ENCODE data around the gene ZDHHC1.
"Not testable (repeated sequence)": the region's sequence is repeated elsewhere in the genome, so short reads cannot be mapped to it uniquely, and the experiment has no call there.

ZDHHC1 gene

DNA sequence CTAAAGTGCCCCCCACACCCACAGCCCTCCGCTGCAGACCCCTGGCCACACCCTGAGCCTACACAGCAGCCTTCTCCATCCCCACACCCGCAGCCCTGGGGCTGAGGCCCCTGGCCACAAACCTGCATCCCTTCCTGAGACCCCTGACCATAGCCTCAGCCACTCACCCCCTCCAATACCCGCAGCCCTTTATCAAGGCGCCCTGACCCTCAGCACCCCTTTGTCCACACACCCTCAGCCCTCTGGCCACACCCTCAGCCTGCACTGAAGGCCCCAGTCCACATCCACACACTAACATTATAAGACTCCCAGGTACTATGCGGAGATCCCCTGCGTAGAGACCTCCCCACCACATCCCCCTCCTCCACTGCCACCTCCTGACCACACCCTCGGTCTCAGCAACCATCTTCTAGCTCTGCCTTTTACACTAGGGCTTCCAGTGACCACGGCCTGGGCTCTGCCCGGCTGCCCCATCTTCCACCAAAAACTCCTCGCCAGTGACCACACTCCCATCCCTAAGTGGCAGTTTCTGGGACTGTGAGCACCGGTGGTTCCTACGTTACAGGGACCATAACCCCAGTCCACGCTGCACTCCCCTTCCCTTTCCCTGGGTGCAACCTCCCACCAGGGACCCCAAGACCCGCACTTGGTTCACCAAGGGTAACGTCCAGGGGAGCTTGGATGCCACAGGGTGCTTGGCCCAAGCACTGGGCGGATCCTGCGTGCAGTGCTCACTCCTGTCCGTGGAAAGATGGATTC, 23.8 kb downstream of the ZDHHC1 start:
- DNase-seq: no peak

GRCh38 chr16:67391424-67392300, 24.6 kb downstream of the ZDHHC1 start:
- no peak for DNase-seq

DNA sequence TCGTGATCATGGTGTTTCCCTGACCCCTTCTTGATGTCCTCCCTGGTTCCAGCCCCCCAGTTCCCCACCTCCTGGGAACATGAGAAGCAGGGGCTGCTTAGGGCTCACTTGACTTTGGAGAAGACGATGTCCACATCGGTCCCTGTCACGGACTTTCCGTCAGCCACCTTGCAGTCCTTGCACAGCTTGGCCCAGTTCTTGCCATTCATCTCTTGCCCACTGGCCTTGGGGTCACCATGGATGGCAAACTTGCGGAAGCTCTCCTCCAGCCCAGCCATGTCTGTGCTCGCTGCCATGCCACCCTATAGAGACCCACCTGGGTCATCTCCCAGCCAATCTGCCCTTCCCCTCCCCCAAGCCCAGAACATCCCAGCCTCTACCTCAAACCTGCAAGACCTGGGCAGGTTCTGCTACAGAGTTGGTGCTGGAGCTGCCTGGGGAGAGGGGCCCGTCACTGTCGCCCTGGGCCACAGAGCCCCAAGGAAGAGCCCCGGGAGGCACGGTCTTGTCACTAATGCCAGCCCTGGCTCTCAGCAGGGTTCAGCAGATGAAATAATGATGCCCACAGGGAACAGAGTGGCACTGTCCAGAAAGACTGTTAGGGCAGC, 25.4 kb downstream of the ZDHHC1 start:
- DNase-seq: no peak

- no peak for DNase-seq
Observed at GRCh38 chr16:67389911-67390815, 26.1 kb downstream of the ZDHHC1 start.

GRCh38 chr16:67388591-67388990, 27.7 kb downstream of the ZDHHC1 start:
- DNase-seq: peak in 1 of 2 experiments; percentile 48

- DNase-seq: no peak
Observed at GRCh38 chr16:67388191-67388590, 28.1 kb downstream of the ZDHHC1 start.

GRCh38 chr16:67387479-67388079, 28.7 kb downstream of the ZDHHC1 start:
- DNase-seq: no peak

GRCh38 chr16:67386861-67387455, 29.3 kb downstream of the ZDHHC1 start:
- no peak for DNase-seq

DNA sequence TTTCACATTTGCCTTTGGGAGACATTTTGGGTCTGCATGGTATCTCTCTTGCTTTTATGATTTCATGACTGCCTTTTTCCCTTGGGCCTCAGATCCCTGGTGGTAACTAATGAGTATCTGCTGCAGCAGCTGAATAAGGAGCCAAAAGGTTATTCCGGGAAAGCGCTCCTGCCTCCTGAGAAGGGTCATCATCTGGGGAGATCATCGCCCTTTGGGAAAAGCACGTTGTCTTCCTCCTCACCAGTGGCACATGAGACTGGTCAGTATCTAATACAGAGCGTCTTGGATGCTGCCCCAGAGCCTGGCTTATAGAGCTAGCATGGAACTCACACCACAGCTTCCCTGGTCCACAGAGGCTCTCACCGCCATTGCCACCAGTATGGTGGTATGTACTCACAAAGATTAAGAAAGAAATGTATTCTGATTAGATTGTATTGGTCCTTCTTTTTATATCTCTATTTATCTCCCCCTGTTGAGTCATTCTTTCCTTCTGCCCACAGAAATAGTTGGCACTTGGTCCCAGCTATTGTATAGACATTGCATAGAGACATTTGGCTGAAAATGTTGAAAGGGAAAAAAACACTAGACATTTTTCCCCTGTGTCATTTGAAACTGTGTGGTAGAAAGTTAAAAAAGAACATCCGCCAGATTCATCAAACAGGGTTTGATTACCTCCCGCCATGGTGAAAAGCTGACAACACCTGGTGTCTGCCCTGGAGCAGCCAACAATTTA, 31.3 kb downstream of the ZDHHC1 start:
- no peak for DNase-seq

GRCh38 chr16:67383284-67383683, 33.0 kb downstream of the ZDHHC1 start:
- no peak for DNase-seq

GRCh38 chr16:67378642-67379041, 37.6 kb downstream of the ZDHHC1 start:
- no peak for DNase-seq

DNA sequence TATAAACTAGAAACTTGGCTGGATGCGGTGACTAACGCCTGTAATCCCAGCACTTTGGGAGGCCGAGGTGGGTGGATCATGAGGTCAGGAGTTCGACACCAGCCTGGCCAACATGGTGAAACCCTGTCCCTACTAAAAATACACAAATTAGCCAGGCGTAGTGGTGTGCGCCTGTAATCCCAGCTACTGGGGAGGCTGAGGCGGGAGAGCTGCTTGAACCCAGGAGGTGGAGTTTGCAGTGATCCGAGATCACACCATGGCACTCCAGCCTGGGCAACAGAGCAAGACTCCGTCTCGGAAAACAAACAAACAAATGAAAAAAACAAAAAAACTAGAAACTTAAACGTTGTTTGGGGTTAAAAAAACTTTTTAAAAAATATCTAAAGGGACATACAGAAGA, 40.3 kb downstream of the ZDHHC1 start:
- DNase-seq: not testable (repeated sequence)

DNA sequence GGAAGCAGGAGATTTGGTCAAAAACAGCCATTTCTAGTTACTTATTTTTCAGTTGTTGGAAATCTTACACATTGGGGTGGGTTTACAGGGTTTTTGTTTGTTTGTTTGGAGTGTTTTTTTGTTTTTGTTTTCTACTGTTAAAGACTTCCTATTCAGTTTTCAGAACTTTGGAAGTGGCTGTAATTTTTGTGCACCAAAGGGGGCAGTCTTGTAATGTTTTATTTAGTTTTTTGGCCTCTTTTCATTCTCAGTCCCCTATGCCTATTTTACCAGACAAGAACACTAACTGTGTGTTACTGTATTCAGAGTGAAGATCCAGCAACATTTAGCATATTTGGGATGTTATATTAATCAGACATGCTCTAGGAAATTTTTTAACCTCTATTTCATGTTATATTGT, 43.6 kb downstream of the ZDHHC1 start:
- peak in 1 of 2 experiments; percentile 43 for DNase-seq

DNA sequence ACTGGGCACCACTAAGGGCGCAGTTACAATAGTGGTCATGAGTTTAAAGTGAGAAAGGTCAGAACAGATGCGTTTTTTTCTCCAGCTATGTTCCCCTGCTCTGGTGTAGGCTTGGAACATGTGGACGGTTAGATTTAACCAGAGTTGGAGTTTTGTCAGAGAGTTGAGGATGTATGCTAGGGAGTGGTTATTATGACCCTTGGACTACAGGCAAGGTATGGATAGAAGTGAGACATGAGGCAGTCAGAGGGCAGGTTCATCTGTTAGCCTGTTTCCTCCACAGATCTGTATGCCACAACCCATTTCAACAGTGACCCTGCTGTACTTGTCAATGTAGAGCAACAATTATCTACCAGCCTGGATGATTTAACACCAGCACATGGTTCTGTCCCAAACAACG, 45.6 kb downstream of the ZDHHC1 start:
- DNase-seq: no peak

- DNase-seq: no peak
Observed at GRCh38 chr16:67364600-67365235, 51.6 kb downstream of the ZDHHC1 start.

GRCh38 chr16:67361038-67361437, 55.2 kb downstream of the ZDHHC1 start:
- DNase-seq: no peak

DNA sequence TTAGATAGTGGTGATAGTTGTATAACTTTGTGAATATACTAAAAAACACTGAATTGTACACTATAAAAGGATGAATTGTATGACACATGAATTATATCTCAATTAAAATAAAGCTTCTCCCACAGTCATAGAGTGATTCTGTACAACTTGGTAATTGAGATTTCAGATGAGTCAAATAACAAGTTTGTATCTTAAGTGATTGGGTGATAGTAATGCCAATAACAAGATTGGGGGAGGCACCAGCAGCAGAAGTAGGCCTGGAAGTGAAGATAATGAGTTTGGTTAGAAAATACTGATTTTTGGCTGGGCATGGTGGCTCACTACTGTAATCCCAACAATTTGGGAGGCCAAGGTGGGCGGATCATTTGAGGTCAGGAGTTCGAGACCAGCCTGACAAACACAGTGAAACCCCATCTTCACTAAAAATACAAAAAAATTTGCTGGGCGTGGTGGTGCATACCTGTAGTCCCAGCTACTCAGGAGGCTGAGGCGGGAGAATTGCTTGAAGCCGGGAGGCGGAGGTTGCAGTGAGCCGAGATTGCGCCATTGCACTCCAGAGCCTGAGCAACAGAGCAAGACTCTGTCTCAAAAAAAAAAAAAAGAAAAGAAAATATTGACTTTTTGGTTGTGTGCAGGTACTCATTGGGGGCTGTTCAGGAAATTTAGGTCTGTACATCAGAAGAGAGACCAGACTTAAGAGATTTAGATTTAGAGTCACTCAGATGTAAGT, 56.6 kb downstream of the ZDHHC1 start:
- not testable (repeated sequence) for DNase-seq

DNA sequence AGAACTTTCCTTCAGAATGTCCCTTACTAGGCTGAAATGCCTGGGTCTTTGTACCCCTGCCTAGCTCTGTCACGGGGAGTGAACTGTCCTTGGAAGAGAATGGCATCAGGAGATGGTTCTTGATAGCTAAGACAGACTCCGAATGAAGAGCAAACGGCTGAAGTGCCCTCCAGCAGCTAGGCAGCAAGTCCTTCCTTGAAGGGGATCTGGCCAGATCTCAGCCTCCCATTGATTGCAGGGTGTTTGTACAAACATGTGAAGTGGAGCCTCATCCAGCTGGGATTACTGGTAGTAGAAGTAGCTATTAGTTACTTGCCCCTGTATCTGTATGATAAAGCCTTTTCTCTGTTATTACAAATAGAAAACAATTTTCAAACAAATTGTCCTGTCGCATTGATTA, 58.7 kb downstream of the ZDHHC1 start:
- DNase-seq: no peak

GRCh38 chr16:67356396-67356795, 59.9 kb downstream of the ZDHHC1 start:
- no peak for DNase-seq

GRCh38 chr16:67352463-67352862, 63.8 kb downstream of the ZDHHC1 start:
- not testable (repeated sequence) for DNase-seq
